ENCODE results near the gene CLDN5.

Gene CLDN5

GRCh38 chr22:19522881-19523239, 1.4 kb downstream of the CLDN5 start:
- no peak for DNase-seq (ENCODE audit: low read depth in 3 of 3)

- no peak for DNase-seq (ENCODE audit: low read depth in 3 of 3)
Measured at GRCh38 chr22:19522190-19522880, 1.9 kb downstream of the CLDN5 start.

- DNase-seq (ENCODE audit: low read depth in 3 of 3), result no peak
Measured at GRCh38 chr22:19520566-19521305, 3.5 kb downstream of the CLDN5 start.

GRCh38 chr22:19520007-19520406, 4.2 kb downstream of the CLDN5 start:
- no peak for DNase-seq (ENCODE audit: low read depth in 3 of 3)

- no peak for DNase-seq (ENCODE audit: low read depth in 3 of 3)
Measured at GRCh38 chr22:19519041-19519926, 4.9 kb downstream of the CLDN5 start.

GRCh38 chr22:19518635-19519034, 5.6 kb downstream of the CLDN5 start:
- no peak for DNase-seq (ENCODE audit: low read depth in 3 of 3)

GRCh38 chr22:19517919-19518611, 6.1 kb downstream of the CLDN5 start:
- DNase-seq (ENCODE audit: low read depth in 3 of 3), result no peak

GRCh38 chr22:19517171-19517500, 7.1 kb downstream of the CLDN5 start:
- DNase-seq (ENCODE audit: low read depth in 3 of 3), result no peak

- DNase-seq (ENCODE audit: low read depth in 3 of 3), result no peak
Measured at GRCh38 chr22:19516378-19517170, 7.6 kb downstream of the CLDN5 start.

- no peak for DNase-seq (ENCODE audit: low read depth in 3 of 3)
Measured at GRCh38 chr22:19515654-19516377, 8.4 kb downstream of the CLDN5 start.

- DNase-seq (ENCODE audit: low read depth in 3 of 3), result no peak
Measured at GRCh38 chr22:19514831-19515565, 9.2 kb downstream of the CLDN5 start.

GRCh38 chr22:19513823-19514222, 10.4 kb downstream of the CLDN5 start:
- no peak for DNase-seq (ENCODE audit: low read depth in 3 of 3)

GRCh38 chr22:19510919-19511341, 13.3 kb downstream of the CLDN5 start:
- no peak for DNase-seq (ENCODE audit: low read depth in 3 of 3)

- DNase-seq (ENCODE audit: low read depth in 3 of 3), result no peak
Measured at GRCh38 chr22:19509923-19510322, 14.3 kb downstream of the CLDN5 start.

GRCh38 chr22:19509191-19509590, 15.0 kb downstream of the CLDN5 start:
- DNase-seq (ENCODE audit: low read depth in 3 of 3), result no peak

- no peak for DNase-seq (ENCODE audit: low read depth in 3 of 3)
Measured at GRCh38 chr22:19508024-19508776, 16.0 kb downstream of the CLDN5 start.

- no peak for DNase-seq (ENCODE audit: low read depth in 3 of 3)
Measured at GRCh38 chr22:19507534-19507861, 16.7 kb downstream of the CLDN5 start.

- no peak for DNase-seq (ENCODE audit: low read depth in 3 of 3)
Measured at GRCh38 chr22:19506212-19506611, 18.0 kb downstream of the CLDN5 start.

GRCh38 chr22:19505735-19506126, 18.5 kb downstream of the CLDN5 start:
- DNase-seq (ENCODE audit: low read depth in 3 of 3), result no peak
